GM23338 (cell line): ENCODE data around the gene SOD1.

Experiments
- CTCF ChIP-seq, 2 experiments: fragments of 200-600 bp in 1 of 2; sonication (generic) in 1 of 2; conservative IDR thresholded peaks; 2 replicates each; pipeline versions ENCODE4 v1.5.1 to v1.6.1; 2016 to 2017; ENCODE audit warnings: antibody characterized with exemption in 2 of 2, low read depth in 2 of 2, mild to moderate bottlenecking in 2 of 2, moderate library complexity in 1 of 2
- EZH2 ChIP-seq: fragments of 200-600 bp; sonication (generic); IDR thresholded peaks from one replicate; pipeline ENCODE4 v1.8.0; 2017; ENCODE audit warnings: antibody characterized with exemption, mild to moderate bottlenecking, low read depth; ENCODE audit not compliant: unreplicated experiment
- POLR2AphosphoS5 ChIP-seq: IDR thresholded peaks from 2 replicates; pipeline ENCODE4 v1.6.1; 2016; ENCODE audit warnings: antibody characterized with exemption, low read depth
- REST ChIP-seq: IDR thresholded peaks from one replicate; pipeline ENCODE4 v1.6.1; 2018; ENCODE audit warnings: antibody characterized with exemption; ENCODE audit not compliant: unreplicated experiment

- no peak for TF ChIP-seq CTCF (conservative IDR thresholded peaks at IDR 0.05; ENCODE audit: low read depth in 2 of 2)
- no peak for TF ChIP-seq EZH2
- TF ChIP-seq REST = no peak
- TF ChIP-seq POLR2AphosphoS5 = no peak
Measured at GRCh38 chr21:31636874-31637273, 22.6 kb upstream of the SOD1 start.
